GM23248 (cell line): ENCODE data around the gene VRK2.

Experiments
- EZH2 ChIP-seq: fragments of 200-600 bp; sonication (generic); IDR thresholded peaks from 2 replicates; pipeline ENCODE4 v1.6.1; 2018; ENCODE audit warnings: antibody characterized with exemption, mild to moderate bottlenecking; ENCODE audit not compliant: insufficient read depth, poor library complexity, severe bottlenecking
- EZH2phosphoT487 ChIP-seq: fragments of 200-600 bp; sonication (generic); IDR thresholded peaks from 2 replicates; pipeline ENCODE4 v1.6.1; 2018; ENCODE audit warnings: antibody characterized with exemption, moderate library complexity, mild to moderate bottlenecking, low read depth; ENCODE audit not compliant: insufficient read depth

GRCh38 chr2:58052978-58053377 is 6.4 kb downstream of the VRK2 start:
- TF ChIP-seq EZH2 = no peak
- no peak for TF ChIP-seq EZH2phosphoT487
